T-helper 2 cell treated with Interferon-gamma antibody and Interleukin-4, amounts not matched to agents 5 μg/mL and 100 μg/mL, for 36 hours (primary cell): ENCODE results near the gene MZB1.

ENCODE experiments used
- DNase-seq: peaks from one replicate; pipeline ENCODE4 v3.0.0; 2021; ENCODE audit warnings: low spot score
- H3K27ac Mint-ChIP-seq: one replicate; pipeline ENCODE4 v1.8.0; 2021; ENCODE audit warnings: mild to moderate bottlenecking, mixed read lengths
- H3K27me3 Mint-ChIP-seq: one replicate; pipeline ENCODE4 v1.8.0; 2021; ENCODE audit warnings: low read depth, mixed read lengths
- H3K36me3 Mint-ChIP-seq: one replicate; pipeline ENCODE4 v1.8.0; 2021; ENCODE audit warnings: low read depth, mixed read lengths
- H3K4me1 Mint-ChIP-seq: one replicate; pipeline ENCODE4 v1.8.0; 2021; ENCODE audit warnings: low read depth, mixed read lengths
- H3K4me3 Mint-ChIP-seq: one replicate; pipeline ENCODE4 v1.8.0; 2022; ENCODE audit warnings: mild to moderate bottlenecking, moderate library complexity, mixed read lengths
- H3K9me3 Mint-ChIP-seq: one replicate; pipeline ENCODE4 v1.8.0; 2021; ENCODE audit warnings: mixed read lengths

The MZB1 gene

DNA sequence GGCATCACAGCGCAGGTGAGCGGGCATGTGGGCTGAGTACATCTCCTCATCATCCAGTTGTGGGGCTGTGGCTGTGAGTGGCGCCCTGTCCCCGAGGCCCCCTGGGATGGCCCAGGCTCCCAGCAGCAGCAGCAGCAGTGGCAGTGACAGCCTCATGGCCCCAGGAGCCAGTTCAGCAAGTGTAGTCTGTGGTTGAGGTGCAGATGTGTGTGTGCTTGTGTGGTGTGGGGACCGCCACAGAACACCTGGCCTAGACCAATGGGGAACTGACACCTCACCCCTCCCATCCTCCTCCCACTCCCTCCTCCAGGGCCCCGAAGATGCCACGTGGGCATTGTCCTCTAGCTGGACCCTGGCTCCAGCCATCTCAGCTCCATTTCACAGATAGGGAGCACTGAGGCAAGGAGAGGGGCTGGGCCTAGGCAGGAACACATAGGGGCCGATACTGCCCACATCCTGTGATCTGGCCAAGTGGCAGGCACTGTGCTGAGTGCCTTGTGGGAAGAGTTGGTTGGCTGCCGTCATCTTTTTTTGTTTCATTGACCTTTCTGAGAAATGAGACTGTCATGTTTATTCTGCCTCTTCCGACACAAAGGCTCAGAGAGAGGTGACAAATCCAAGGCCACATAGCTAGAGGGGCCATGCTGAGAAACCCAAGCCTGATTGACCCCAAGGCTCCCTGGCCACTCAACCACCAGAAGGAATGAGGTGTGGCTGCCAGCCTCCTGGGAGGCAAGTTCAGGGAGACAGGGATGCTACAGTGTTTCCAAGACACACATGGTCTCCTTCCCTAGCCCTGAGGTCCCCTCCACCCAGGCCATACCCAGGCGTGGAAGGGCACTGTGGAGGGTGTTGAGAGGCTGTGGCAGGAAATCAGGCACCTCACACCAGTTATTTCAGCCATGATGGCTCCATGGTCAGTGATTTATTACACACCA, at the start of gene MZB1:
Gene MZB1 (minus strand): TSS at position 213 of the 938 bp plus-strand sequence. CDS start 57 bp downstream, at position 156.
- H3K4me1 Mint-ChIP-seq: peaks cover 57% of the 10 kb centered on the region
- no peaks in the 10 kb centered on the region for H3K27me3 Mint-ChIP-seq
- DNase-seq: peak; percentile 83
- peak within 1 kb of the TSS; percentile 100 for H3K4me3 Mint-ChIP-seq
- peaks cover 20% of the 10 kb centered on the region for H3K36me3 Mint-ChIP-seq
- peak within 1 kb of the TSS; percentile 100 for H3K27ac Mint-ChIP-seq
- no peaks in the 10 kb centered on the region for H3K9me3 Mint-ChIP-seq

DNA sequence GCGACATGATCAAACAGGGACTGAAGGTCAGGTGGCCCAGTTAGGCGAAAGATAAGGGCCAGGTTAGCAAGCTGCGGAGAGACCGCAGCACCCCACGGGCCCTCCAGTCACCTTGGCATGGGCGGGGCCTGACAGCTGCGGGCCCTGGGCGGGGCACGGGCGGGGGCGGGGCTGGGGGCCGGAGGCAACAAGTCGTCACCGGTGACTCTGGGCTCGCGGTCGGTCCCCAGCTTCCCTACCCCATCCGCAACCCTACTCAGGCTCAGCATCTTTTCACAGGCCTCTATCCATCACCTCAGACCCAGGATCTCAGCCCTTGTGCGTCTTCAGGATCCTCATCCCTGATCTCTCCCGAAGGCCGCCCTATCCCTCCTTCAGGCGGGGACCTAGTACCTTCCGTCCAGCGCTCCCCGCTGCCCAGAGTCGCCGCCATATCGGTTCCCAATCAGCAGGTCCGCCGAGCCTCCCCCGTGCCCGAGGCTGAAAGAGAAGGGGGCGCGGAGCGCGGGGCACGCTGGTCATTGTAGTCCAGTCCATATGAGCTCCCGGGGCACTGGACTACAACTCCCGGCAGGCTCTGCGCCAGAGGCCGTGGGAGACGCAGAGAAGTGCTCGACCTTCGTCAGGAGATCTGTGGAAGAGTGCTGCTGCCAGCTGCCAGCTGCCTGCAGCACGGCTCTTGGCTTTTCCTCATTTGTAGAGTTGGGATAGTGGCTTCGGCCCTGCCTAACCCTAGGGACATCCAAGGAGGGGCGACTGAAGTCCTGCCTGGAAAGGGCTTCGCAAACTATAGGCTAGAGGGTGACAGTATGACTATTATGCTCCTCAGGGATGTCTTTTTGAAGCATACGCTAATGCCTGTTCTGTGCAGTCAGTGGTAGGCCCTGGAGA, 49.5 kb upstream of the MZB1 start, which contains the start of gene DNAJC18:
Gene DNAJC18 (minus strand): TSS at position 513 of the 891 bp plus-strand sequence. CDS start 80 bp downstream, at position 433.
- peaks cover 7% of the 10 kb centered on the region for H3K36me3 Mint-ChIP-seq
- peak within 1 kb of the TSS; percentile 98 for H3K4me3 Mint-ChIP-seq
- peak within 1 kb of the TSS; percentile 100 for H3K27ac Mint-ChIP-seq
- H3K4me1 Mint-ChIP-seq: peaks cover 50% of the 10 kb centered on the region
- H3K27me3 Mint-ChIP-seq: no peaks in the 10 kb centered on the region
- H3K9me3 Mint-ChIP-seq: no peaks in the 10 kb centered on the region
- peak; percentile 91 for DNase-seq

- H3K36me3 Mint-ChIP-seq: peaks cover 7% of the 10 kb centered on the region
- H3K4me1 Mint-ChIP-seq: peaks cover 44% of the 10 kb centered on the region
- no peaks in the 10 kb centered on the region for H3K27me3 Mint-ChIP-seq
Observed at GRCh38 chr5:139438707-139439012, 48.9 kb upstream of the MZB1 start.

DNA sequence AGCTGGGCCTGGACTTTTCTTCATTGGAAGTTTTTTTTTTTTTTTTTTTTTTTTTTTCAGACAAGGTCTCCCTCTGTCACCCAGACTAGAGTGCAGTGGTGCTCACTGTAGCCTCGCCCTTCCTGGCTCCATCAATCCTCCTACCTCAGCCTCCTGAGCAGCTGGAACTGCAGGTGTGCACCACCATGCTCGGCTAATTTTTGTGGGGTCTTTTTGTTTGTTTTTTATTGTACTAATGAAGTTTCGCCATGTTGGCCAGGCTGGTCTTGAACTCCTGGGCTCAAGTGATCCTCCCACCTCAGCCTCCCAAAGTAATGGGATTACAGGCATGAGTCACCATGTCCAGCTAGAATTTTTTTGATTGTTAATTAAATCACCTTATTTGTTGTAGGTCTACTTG, 46.0 kb upstream of the MZB1 start:
- peaks cover 7% of the 10 kb centered on the region for H3K36me3 Mint-ChIP-seq
- H3K9me3 Mint-ChIP-seq: no peaks in the 10 kb centered on the region
- H3K4me3 Mint-ChIP-seq: no peak overlapping the region
- H3K27me3 Mint-ChIP-seq: no peaks in the 10 kb centered on the region
- H3K27ac Mint-ChIP-seq: no peak overlapping the region
- peaks cover 30% of the 10 kb centered on the region for H3K4me1 Mint-ChIP-seq
- no peak for DNase-seq

More at GRCh38 chr5:139438707-139439012, 48.9 kb upstream of the MZB1 start:
- Mint-ChIP-seq H3K9me3 (no peaks in the 10 kb centered on the region), H3K27ac (peak overlapping the region; percentile 100), H3K4me3 (peak overlapping the region; percentile 98)
- no peak for DNase-seq

GRCh38 chr5:139431706-139432105, 42.0 kb upstream of the MZB1 start:
- Mint-ChIP-seq H3K4me1 (peaks cover 9% of the 10 kb centered on the region), H3K4me3 (no peak overlapping the region), H3K9me3 (no peaks in the 10 kb centered on the region), H3K27me3 (no peaks in the 10 kb centered on the region), H3K36me3 (peaks cover 18% of the 10 kb centered on the region), H3K27ac (no peak overlapping the region)
- no peak for DNase-seq

DNA sequence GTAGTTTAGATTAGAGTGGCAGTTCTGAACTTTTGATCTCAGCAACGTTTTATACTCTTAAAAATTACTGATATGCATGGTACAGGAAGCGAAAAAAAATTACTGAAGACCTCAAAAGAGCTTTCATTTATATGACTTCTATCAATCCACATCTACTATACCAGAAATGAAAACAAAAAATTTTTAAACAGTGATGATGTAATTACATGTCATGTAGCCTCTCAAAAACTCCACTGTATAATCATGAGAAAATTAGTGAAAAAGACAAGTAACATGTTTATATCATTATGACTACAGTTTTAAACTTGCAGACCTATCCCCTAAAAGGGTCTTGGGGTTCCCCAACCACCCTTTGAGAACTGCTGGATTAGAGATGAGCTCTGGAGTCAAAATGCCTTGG, 40.3 kb upstream of the MZB1 start:
- Mint-ChIP-seq H3K4me1 (peaks cover 9% of the 10 kb centered on the region), H3K27me3 (no peaks in the 10 kb centered on the region), H3K4me3 (no peak overlapping the region), H3K9me3 (no peaks in the 10 kb centered on the region), H3K36me3 (peaks cover 20% of the 10 kb centered on the region), H3K27ac (no peak overlapping the region)
- no peak for DNase-seq

DNA sequence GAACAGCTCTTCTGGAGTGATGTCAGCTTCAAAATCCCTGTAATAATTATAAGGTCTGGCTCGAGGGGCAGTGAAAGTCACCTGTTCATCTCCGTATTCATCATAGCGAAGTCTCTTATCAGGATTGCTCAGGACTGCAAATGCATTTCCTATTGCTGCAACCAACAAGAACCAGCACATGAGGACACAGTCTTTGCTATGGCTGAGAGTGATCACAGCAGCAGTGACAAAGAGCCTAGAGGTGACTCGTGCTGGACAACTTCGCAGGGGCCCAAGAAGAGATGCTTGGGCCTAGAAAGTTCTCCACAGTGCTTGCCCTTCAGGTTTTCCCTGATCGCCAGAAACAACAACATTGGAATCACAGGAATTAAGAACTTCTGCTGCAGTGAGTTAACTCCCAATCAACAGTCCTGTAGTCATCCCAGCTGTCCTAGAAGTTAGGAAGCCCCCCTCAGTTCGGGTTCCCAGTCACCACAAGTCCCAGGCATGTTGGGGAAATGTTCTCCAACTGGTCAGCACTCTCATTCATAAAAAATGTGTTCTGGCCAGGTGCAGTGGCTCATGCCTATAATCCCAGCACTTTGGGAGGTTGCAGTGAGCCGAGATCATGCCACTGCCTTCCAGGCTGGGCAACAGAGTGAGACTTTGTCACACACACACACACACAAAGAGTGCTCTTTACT, 36.6 kb upstream of the MZB1 start:
- Mint-ChIP-seq H3K36me3 (peaks cover 29% of the 10 kb centered on the region), H3K27me3 (no peaks in the 10 kb centered on the region), H3K27ac (no peak overlapping the region), H3K9me3 (no peaks in the 10 kb centered on the region), H3K4me1 (peaks cover 13% of the 10 kb centered on the region), H3K4me3 (no peak overlapping the region)
- no peak for DNase-seq

DNA sequence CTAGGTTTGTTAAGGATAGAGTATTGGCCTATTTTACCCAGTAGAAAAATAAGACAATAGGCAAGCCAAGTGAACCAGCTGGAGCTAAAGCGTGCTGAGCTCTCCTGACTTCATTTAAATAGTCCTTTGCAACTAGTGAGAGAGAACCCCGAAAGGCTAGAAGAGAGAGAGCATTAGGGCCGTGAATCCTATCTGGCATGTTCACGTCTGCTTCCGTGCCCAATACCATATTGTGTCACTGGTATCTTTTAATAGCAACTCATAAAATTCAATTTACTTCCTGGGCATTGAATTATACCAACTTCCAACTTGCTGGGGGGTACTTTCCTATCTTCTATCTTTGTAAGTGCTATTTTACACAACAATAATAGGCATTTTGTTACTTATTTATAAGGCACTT, 35.8 kb upstream of the MZB1 start:
- no peak overlapping the region for H3K27ac Mint-ChIP-seq
- H3K36me3 Mint-ChIP-seq: peaks cover 33% of the 10 kb centered on the region
- H3K4me1 Mint-ChIP-seq: peaks cover 13% of the 10 kb centered on the region
- DNase-seq: no peak
- H3K27me3 Mint-ChIP-seq: no peaks in the 10 kb centered on the region
- H3K4me3 Mint-ChIP-seq: no peak overlapping the region
- no peaks in the 10 kb centered on the region for H3K9me3 Mint-ChIP-seq

DNA sequence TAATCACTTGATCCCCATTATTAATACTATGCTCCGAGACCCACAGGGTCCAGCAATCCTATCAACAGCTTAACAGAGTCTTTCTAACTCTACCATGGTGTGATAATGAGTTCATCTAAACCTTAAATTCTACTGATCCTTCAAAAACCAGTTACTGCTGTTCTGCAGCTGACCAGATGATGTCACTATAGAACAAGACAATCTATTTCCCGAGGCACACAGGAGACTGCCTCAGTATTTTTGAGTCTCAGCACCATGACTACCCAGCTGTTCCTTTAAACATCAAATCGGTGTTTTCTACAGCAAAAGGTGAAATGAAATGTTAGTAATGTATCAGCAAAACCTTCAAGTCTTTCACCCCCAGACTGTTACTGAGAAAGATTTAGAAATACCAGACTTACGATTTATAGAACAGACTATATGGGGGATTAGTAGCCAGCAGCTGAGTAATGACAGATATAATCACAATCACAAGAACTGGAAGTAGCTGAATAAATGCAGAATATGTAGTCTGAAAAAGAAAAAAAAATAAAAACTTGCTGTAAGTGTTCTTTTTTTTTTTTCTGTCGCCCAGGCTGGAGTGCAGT, 32.7 kb upstream of the MZB1 start:
- no peaks in the 10 kb centered on the region for H3K9me3 Mint-ChIP-seq
- H3K4me3 Mint-ChIP-seq: no peak overlapping the region
- H3K4me1 Mint-ChIP-seq: peaks cover 13% of the 10 kb centered on the region
- H3K36me3 Mint-ChIP-seq: peaks cover 29% of the 10 kb centered on the region
- H3K27ac Mint-ChIP-seq: peak overlapping the region; percentile 24
- no peaks in the 10 kb centered on the region for H3K27me3 Mint-ChIP-seq
- peak; percentile 52 for DNase-seq

DNA sequence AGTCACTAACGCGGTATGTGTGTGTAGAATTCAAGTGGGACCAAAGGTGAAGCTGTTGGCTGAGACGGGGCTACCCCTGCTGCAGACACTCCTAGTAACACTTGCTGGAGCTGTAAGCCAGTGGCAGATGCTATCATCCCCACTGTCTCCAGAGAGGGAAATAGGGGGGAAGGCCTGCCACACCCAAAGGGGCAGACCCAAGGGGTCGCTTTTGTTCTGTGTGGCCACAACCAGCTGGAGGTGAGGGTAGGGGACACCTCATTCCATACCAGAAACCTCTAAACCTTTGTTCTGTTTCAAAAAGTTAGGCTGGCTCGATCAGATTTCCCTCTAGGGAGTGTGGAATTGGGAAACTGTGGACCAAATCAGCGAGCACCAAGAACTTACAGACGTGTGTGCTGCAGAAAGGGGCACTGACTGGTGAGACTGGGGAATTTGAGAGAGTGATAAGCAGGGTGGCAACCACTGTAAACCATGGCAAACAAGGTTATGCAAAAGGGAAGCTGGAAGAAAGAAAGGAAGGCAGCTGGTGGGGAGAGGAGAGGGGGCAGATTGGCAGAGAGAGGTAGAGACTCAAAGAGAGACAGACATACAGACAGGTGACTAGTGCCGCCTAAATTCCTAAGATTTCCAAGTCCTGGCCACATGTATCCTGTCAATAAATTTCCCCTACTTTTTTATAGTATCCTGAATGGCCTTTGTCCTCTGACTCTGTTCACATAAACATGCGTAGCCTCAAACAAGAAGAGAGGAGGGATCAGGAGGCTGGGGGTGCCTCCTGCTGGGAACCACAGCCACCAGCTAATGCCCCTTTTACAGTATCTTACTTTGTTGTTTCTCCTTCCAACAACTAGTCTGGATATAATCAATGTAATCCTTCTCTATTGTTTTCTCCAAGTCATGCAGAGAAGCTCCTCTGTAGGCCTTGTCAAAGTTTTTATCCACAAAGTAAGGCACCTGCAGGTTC, 29.8 kb upstream of the MZB1 start:
- H3K27ac Mint-ChIP-seq: no peak overlapping the region
- H3K9me3 Mint-ChIP-seq: no peaks in the 10 kb centered on the region
- no peak overlapping the region for H3K4me3 Mint-ChIP-seq
- H3K4me1 Mint-ChIP-seq: peaks cover 36% of the 10 kb centered on the region
- H3K36me3 Mint-ChIP-seq: peaks cover 23% of the 10 kb centered on the region
- DNase-seq: no peak
- H3K27me3 Mint-ChIP-seq: no peaks in the 10 kb centered on the region

GRCh38 chr5:139418793-139419192, 29.1 kb upstream of the MZB1 start:
- H3K4me3 Mint-ChIP-seq: no peak overlapping the region

DNA sequence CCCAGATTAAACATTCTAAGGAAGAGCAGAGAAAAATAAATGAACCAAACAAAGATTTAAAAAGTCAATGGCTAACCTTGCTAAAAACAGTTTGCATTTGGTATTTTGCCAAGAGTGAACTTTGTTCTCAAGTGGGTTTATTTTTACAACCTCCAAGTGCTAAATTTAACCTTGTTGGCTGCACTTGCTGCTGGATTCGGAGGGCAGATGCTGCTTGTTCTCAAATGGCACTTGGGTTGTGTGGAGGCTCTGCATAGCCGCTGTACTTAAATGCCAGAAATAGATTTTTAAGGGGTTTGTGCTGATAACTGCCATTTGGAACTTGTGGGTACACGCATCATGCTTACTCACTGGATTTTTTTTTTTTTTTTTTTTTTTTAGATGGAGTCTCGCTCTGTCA, 27.5 kb upstream of the MZB1 start:
- DNase-seq: peak; percentile 15
- H3K4me1 Mint-ChIP-seq: peaks cover 51% of the 10 kb centered on the region
- no peak overlapping the region for H3K4me3 Mint-ChIP-seq
- H3K9me3 Mint-ChIP-seq: no peaks in the 10 kb centered on the region
- peak overlapping the region; percentile 14 for H3K27ac Mint-ChIP-seq
- H3K27me3 Mint-ChIP-seq: no peaks in the 10 kb centered on the region
- peaks cover 16% of the 10 kb centered on the region for H3K36me3 Mint-ChIP-seq

More at GRCh38 chr5:139418793-139419192, 29.1 kb upstream of the MZB1 start:
- Mint-ChIP-seq H3K27ac (no peak overlapping the region), H3K9me3 (no peaks in the 10 kb centered on the region), H3K4me1 (peaks cover 42% of the 10 kb centered on the region), H3K36me3 (peaks cover 23% of the 10 kb centered on the region), H3K27me3 (no peaks in the 10 kb centered on the region)
- no peak for DNase-seq
